Mononuclear cell (primary cell): ENCODE measurements around the gene BRSK2. TPM values are rescaled to one million over a fixed set of nuclear protein-coding genes. Genes with fewer than 3 reads are reported as not detected.

Experiments
- H3K27me3 ChIP-seq: 2 replicates; pipeline ENCODE4 v1.6.0; 2011; ENCODE audit warnings: low read length, control low read depth; ENCODE audit not compliant: insufficient read depth
- H3K4me1 ChIP-seq: 2 replicates; pipeline ENCODE4 v1.5.1; 2011; ENCODE audit warnings: mild to moderate bottlenecking, low read length, control low read depth; ENCODE audit not compliant: insufficient read depth
- H3K4me3 ChIP-seq: 2 replicates; pipeline ENCODE4 v1.5.1; 2011; ENCODE audit warnings: mild to moderate bottlenecking, low read length, moderate library complexity
- H3K9me3 ChIP-seq: 2 replicates; pipeline ENCODE4 v1.5.1; 2011; ENCODE audit warnings: low read depth, mild to moderate bottlenecking, control low read depth, low read length
- total RNA-seq: library from RNA; depleted of rRNA; stranded (reverse); fragments of >200 nt; gene quantifications from one replicate; pipeline ENCODE4 v1.2.3, GENCODE V29; 2012

Gene BRSK2
- total RNA-seq, 1 donor: 0.10 TPM

- Histone ChIP-seq H3K4me1 (peaks cover 23% of the 10 kb centered on the region), H3K4me3 (no peak overlapping the region), H3K9me3 (no peaks in the 10 kb centered on the region), H3K27me3 (no peaks in the 10 kb centered on the region)
Observed at GRCh38 chr11:1490651-1491050, 100.9 kb downstream of the BRSK2 start.

- Histone ChIP-seq H3K4me3 (no peak overlapping the region), H3K27me3 (no peaks in the 10 kb centered on the region), H3K9me3 (no peaks in the 10 kb centered on the region), H3K4me1 (peaks cover 16% of the 10 kb centered on the region)
Observed at GRCh38 chr11:1491379-1491778, 101.6 kb downstream of the BRSK2 start.

DNA sequence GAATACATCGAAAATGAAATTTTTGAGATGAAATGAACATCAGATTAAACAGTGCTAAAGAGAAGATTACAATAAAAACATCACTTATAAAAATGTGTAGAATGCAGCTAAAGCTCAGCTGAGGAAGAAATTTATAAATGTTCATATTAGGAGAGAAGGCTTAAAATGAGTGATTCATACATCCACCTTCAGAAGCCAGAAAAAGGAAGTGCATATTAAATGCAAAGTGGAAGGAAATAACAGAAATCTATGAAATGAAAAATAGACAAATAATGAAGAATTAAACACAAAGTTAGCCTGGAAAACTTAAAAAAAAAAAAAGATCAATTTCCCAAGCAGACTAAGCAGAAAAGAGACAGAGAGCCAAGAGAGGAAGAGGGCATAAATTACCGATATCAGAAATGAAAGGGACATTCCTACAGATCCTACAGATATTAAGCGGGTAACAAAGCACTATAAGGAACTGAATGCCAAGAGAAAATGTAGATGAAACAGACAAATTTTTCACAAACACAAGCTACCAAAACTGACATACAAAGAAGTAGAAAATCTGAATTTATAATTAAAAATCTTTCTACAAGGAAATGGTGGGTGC, 104.0 kb downstream of the BRSK2 start:
- peaks cover 8% of the 10 kb centered on the region for H3K4me1 ChIP-seq
- no peaks in the 10 kb centered on the region for H3K9me3 ChIP-seq
- no peak overlapping the region for H3K4me3 ChIP-seq
- no peaks in the 10 kb centered on the region for H3K27me3 ChIP-seq

GRCh38 chr11:1494650-1495049, 104.9 kb downstream of the BRSK2 start:
- peaks cover 8% of the 10 kb centered on the region for H3K4me1 ChIP-seq
- H3K27me3 ChIP-seq: no peaks in the 10 kb centered on the region
- no peaks in the 10 kb centered on the region for H3K9me3 ChIP-seq
- no peak overlapping the region for H3K4me3 ChIP-seq

DNA sequence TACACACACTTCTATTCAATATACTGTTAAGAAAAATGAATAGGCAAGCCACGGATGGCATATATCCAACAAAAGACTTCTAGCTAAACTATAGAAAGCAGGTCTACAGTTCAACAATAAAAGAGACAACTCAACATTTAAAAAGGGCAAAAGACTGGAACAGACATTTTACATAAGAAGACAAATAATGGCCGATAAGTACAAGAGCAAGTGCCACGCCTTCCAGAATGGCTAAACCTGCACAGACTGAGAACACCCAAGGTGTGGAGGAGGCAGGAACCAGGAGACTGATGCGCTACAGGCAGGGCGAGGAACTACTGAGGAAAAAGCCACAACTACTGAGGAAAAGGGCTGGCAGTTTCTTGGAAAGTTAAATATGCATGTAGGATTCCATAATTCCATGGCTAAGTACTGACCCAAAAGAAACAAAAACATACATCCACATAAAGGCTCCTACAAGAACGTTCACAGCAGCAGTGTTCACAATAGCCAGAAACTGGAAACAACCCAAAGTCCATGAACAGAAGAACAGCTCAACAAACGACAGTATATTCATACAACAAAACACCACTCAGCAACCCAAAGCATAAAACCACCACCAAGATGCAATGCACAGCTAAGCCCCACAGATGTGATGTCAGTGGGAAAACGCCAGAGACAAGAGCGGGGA, 106.5 kb downstream of the BRSK2 start:
- Histone ChIP-seq H3K9me3 (no peaks in the 10 kb centered on the region), H3K27me3 (no peaks in the 10 kb centered on the region), H3K4me3 (no peak overlapping the region), H3K4me1 (peaks cover 8% of the 10 kb centered on the region)

DNA sequence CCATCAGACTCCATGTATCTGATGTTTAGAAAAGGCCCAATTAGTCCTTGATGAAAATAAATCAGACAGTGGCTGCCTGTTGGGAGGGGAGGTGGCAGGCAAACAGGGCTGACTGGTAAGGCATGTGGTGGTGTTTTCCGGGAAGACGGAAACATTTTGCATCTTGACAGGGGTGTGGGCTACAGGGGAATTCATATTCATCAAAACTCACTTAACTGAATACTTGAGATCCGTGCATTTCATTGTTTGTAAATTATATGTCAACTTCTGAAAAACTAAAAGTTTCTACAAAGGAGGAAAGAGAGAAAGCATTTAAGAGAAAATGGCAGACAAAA, 107.0 kb downstream of the BRSK2 start:
- no peak overlapping the region for H3K4me3 ChIP-seq
- H3K27me3 ChIP-seq: no peaks in the 10 kb centered on the region
- H3K9me3 ChIP-seq: no peaks in the 10 kb centered on the region
- H3K4me1 ChIP-seq: peaks cover 8% of the 10 kb centered on the region

- H3K4me3 ChIP-seq: no peak overlapping the region
- no peaks in the 10 kb centered on the region for H3K9me3 ChIP-seq
- H3K27me3 ChIP-seq: no peaks in the 10 kb centered on the region
- peaks cover 8% of the 10 kb centered on the region for H3K4me1 ChIP-seq
Observed at GRCh38 chr11:1497600-1497999, 107.9 kb downstream of the BRSK2 start.

GRCh38 chr11:1498262-1498661, 108.5 kb downstream of the BRSK2 start:
- Histone ChIP-seq H3K4me3 (no peak overlapping the region), H3K27me3 (no peaks in the 10 kb centered on the region), H3K4me1 (peaks cover 7% of the 10 kb centered on the region), H3K9me3 (no peaks in the 10 kb centered on the region)

GRCh38 chr11:1499261-1499890, 109.6 kb downstream of the BRSK2 start:
- H3K4me3 ChIP-seq: no peak overlapping the region
- no peaks in the 10 kb centered on the region for H3K27me3 ChIP-seq
- H3K4me1 ChIP-seq: no peaks in the 10 kb centered on the region
- H3K9me3 ChIP-seq: no peaks in the 10 kb centered on the region

DNA sequence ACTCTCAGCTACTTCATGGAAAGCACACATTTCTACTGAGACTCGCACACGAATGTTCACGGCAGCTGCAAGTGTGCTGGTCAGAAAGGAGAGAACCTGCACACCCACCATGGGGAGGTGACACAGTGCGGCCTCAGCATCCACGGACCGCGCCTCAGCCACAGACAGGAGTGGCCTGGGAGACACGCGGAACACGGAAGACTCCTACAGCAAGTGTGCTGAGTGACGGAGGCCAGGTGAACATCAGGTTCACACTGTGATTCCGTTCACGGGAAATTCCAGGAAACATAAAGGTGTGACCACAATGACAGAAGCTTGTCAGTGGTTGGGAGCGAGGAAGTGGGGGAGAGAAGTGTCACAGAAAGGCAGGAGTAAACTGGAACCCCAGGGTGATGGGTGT, 110.2 kb downstream of the BRSK2 start:
- no peaks in the 10 kb centered on the region for H3K4me1 ChIP-seq
- no peak overlapping the region for H3K4me3 ChIP-seq
- no peaks in the 10 kb centered on the region for H3K27me3 ChIP-seq
- no peaks in the 10 kb centered on the region for H3K9me3 ChIP-seq

GRCh38 chr11:1500466-1501420, 111.0 kb downstream of the BRSK2 start:
- Histone ChIP-seq H3K27me3 (no peaks in the 10 kb centered on the region), H3K9me3 (no peaks in the 10 kb centered on the region), H3K4me3 (no peak overlapping the region), H3K4me1 (no peaks in the 10 kb centered on the region)

GRCh38 chr11:1501421-1502167, 111.9 kb downstream of the BRSK2 start:
- H3K9me3 ChIP-seq: no peaks in the 10 kb centered on the region
- H3K4me3 ChIP-seq: no peak overlapping the region
- no peaks in the 10 kb centered on the region for H3K4me1 ChIP-seq
- no peaks in the 10 kb centered on the region for H3K27me3 ChIP-seq

GRCh38 chr11:1502168-1502953, 112.6 kb downstream of the BRSK2 start:
- H3K9me3 ChIP-seq: no peaks in the 10 kb centered on the region
- H3K4me1 ChIP-seq: no peaks in the 10 kb centered on the region
- no peak overlapping the region for H3K4me3 ChIP-seq
- H3K27me3 ChIP-seq: no peaks in the 10 kb centered on the region
